HG03039 (cell line): ENCODE measurements around the gene EXD3.
"Not testable (repeated sequence)": the region's sequence is repeated elsewhere in the genome, so short reads cannot be mapped to it uniquely, and the experiment has no call there.

Source experiments
- ATAC-seq: cut with Tn5 transposase; IDR thresholded peaks from one replicate; pipeline ENCODE4 v1.9.1; 2021; ENCODE audit warnings: mild to moderate bottlenecking, moderate library complexity; ENCODE audit not compliant: unreplicated experiment

EXD3 gene

GRCh38 chr9:137415451-137415850 is 7.5 kb downstream of the EXD3 start:
- no peak for ATAC-seq

- ATAC-seq = no peak
These were observed 10.5 kb downstream of the EXD3 start for GRCh38 chr9:137412431-137412830.

- ATAC-seq = no peak
These were observed 11.1 kb downstream of the EXD3 start for GRCh38 chr9:137411645-137412380.

GRCh38 chr9:137411260-137411644 is 11.7 kb downstream of the EXD3 start:
- ATAC-seq = no peak

- no peak for ATAC-seq
These were observed 12.1 kb downstream of the EXD3 start for GRCh38 chr9:137410891-137411249.

GRCh38 chr9:137410236-137410890 is 12.6 kb downstream of the EXD3 start:
- ATAC-seq = not testable (repeated sequence)

GRCh38 chr9:137409515-137409914 is 13.4 kb downstream of the EXD3 start:
- ATAC-seq = no peak

- no peak for ATAC-seq
These were observed 14.1 kb downstream of the EXD3 start for GRCh38 chr9:137408651-137409405.

- no peak for ATAC-seq
These were observed 15.2 kb downstream of the EXD3 start for GRCh38 chr9:137407590-137408300.

GRCh38 chr9:137406876-137407589 is 15.9 kb downstream of the EXD3 start:
- ATAC-seq = no peak

GRCh38 chr9:137406085-137406760 is 16.7 kb downstream of the EXD3 start:
- no peak for ATAC-seq

GRCh38 chr9:137405677-137406081 is 17.3 kb downstream of the EXD3 start:
- ATAC-seq = no peak

GRCh38 chr9:137404961-137405567 is 17.9 kb downstream of the EXD3 start:
- no peak for ATAC-seq

GRCh38 chr9:137403269-137403668 is 19.7 kb downstream of the EXD3 start:
- no peak for ATAC-seq

GRCh38 chr9:137402746-137403145 is 20.2 kb downstream of the EXD3 start:
- ATAC-seq = no peak

- ATAC-seq = no peak
These were observed 24.1 kb downstream of the EXD3 start for GRCh38 chr9:137398561-137399468.

GRCh38 chr9:137397675-137398423 is 25.1 kb downstream of the EXD3 start:
- no peak for ATAC-seq
